ENCODE data around the gene TAF11L6. TPM values are rescaled to one million over a fixed set of nuclear protein-coding genes. Genes with fewer than 3 reads are reported as not detected.

Gene TAF11L6
- not detected in 2 replicates for total RNA-seq

GRCh38 chr5:17528369-17528768 lies at the start of gene TAF11L6:
Gene TAF11L6, plus strand, starts transcription at chr5:17528669.

GRCh38 chr5:17497931-17498330 lies 30.5 kb upstream of the TAF11L6 start, which contains the start of gene TAF11L2:
Gene TAF11L2, plus strand, starts transcription at chr5:17498231.

GRCh38 chr5:17518067-17518466 lies 10.4 kb upstream of the TAF11L6 start, which contains the start of gene TAF11L3:
Gene TAF11L3, plus strand, starts transcription at chr5:17518367.

GRCh38 chr5:17521501-17521900 lies 7.0 kb upstream of the TAF11L6 start, which contains the start of gene TAF11L4:
Gene TAF11L4, plus strand, starts transcription at chr5:17521801.

GRCh38 chr5:17524935-17525334 lies 3.5 kb upstream of the TAF11L6 start, which contains the start of gene TAF11L5:
Gene TAF11L5, plus strand, starts transcription at chr5:17525235.

Other genes starting within 250 kb of the TAF11L6 start
- gene TAF11L2, start 30.4 kb upstream of the TAF11L6 start, total RNA-seq: not detected in 2 replicates
- not detected in 2 replicates for gene TAF11L3, start 10.3 kb upstream of the TAF11L6 start, total RNA-seq
- not detected in 2 replicates for gene TAF11L4, start 6.9 kb upstream of the TAF11L6 start, total RNA-seq
- gene TAF11L5, start 3.4 kb upstream of the TAF11L6 start, total RNA-seq: not detected in 2 replicates
- gene TAF11L7, start 57.1 kb downstream of the TAF11L6 start, total RNA-seq: not detected in 2 replicates
- gene TAF11L8, start 62.3 kb downstream of the TAF11L6 start, total RNA-seq: not detected in 2 replicates
- gene TAF11L9, start 65.7 kb downstream of the TAF11L6 start, total RNA-seq: not detected in 2 replicates
- not detected in 2 replicates for gene TAF11L10, start 69.2 kb downstream of the TAF11L6 start, total RNA-seq
- not detected in 2 replicates for gene TAF11L11, start 75.5 kb downstream of the TAF11L6 start, total RNA-seq
- gene TAF11L12, start 81.7 kb downstream of the TAF11L6 start, total RNA-seq: not detected in 2 replicates
- gene TAF11L13, start 103.4 kb downstream of the TAF11L6 start, total RNA-seq: not detected in 2 replicates
- gene TAF11L14, start 105.8 kb downstream of the TAF11L6 start, total RNA-seq: not detected in 2 replicates